Right lung (tissue), 5 donors: ENCODE measurements around the gene PNLIP. TPM values are rescaled to one million over a fixed set of nuclear protein-coding genes. Genes with fewer than 3 reads are reported as not detected.

Experiments used
- DNase-seq, 2 donors: peaks; one replicate each; pipeline ENCODE4 v3.0.0-alpha.2; 2013
- polyA plus RNA-seq, 5 donors: library from polyadenylated mRNA; unstranded; fragments of 120-200 nt; gene quantifications; one replicate each; pipeline versions ENCODE4 v1.2.1 to v1.2.3, GENCODE V29; 2013; ENCODE audit warnings: inconsistent platforms in 1 of 5, low replicate concordance in 1 of 5; ENCODE audit not compliant: insufficient read length in 5 of 5, insufficient read depth in 1 of 5

Gene PNLIP
- polyA plus RNA-seq, 5 donors: not detected

DNA sequence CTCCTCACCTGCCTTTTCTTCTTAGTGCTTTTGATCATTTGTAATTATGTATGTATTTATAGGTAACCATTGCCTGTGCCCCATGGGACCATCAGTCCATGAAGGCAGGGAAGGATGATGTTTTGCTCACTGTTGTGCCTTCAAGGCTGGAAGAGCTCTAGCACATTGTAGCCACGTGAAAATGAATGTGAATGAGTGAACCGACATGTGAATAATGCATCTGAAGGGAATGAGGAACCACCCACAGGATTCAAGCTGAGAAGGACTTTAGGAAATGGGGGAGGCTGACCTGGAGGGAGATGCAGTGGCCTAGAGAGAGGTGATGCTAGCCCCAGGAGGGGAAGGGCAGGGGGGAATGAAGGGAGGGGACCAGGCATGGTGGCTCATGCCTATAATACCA, 69.1 kb downstream of the PNLIP start:
- DNase-seq: no peak

GRCh38 chr10:116615199-116615776, 69.6 kb downstream of the PNLIP start:
- no peak for DNase-seq

Other genes with a start within 250 kb of the PNLIP start
- not detected for gene CCDC172, start 221.5 kb upstream of the PNLIP start, polyA plus RNA-seq
- gene PNLIPRP3, start 118.1 kb upstream of the PNLIP start, polyA plus RNA-seq: not detected
- gene PNLIPRP1, start 45.0 kb downstream of the PNLIP start, polyA plus RNA-seq: under 1 TPM in 4 of 5 donors, not detected in 1; 0.15 to 0.26 (median 0.21) TPM
- not detected for gene PNLIPRP2, start 75.0 kb downstream of the PNLIP start, polyA plus RNA-seq
- 10 to 100 TPM in 4 of 5 donors, 1 to 10 TPM in 1; 7.9 to 13.8 (median 12.8) TPM for gene HSPA12A, start 196.6 kb downstream of the PNLIP start, polyA plus RNA-seq